HG02623 (cell line): ENCODE measurements around the gene TNFRSF25.
A peak's percentile ranks its signal among the peaks of the same experiment; 100 is the strongest.
"Not testable (repeated sequence)": the region's sequence is repeated elsewhere in the genome, so short reads cannot be mapped to it uniquely, and the experiment has no call there.

Source experiments
- ATAC-seq: cut with Tn5 transposase; IDR thresholded peaks from one replicate; pipeline ENCODE4 v1.9.1; 2021; ENCODE audit warnings: moderate library complexity; ENCODE audit not compliant: unreplicated experiment

TNFRSF25 gene

GRCh38 chr1:6502000-6502891, 36.3 kb upstream of the TNFRSF25 start:
- no peak for ATAC-seq

- ATAC-seq, result no peak
These were observed 35.4 kb upstream of the TNFRSF25 start for GRCh38 chr1:6501279-6501813.

- no peak for ATAC-seq
These were observed 34.7 kb upstream of the TNFRSF25 start for GRCh38 chr1:6500544-6501278.

- no peak for ATAC-seq
These were observed 33.3 kb upstream of the TNFRSF25 start for GRCh38 chr1:6499296-6499695.

GRCh38 chr1:6498576-6499111, 32.7 kb upstream of the TNFRSF25 start:
- ATAC-seq, result no peak

- ATAC-seq, result no peak
These were observed 32.0 kb upstream of the TNFRSF25 start for GRCh38 chr1:6497867-6498575.

- ATAC-seq, result no peak
These were observed 31.4 kb upstream of the TNFRSF25 start for GRCh38 chr1:6497215-6497866.

GRCh38 chr1:6496890-6497214, 30.9 kb upstream of the TNFRSF25 start:
- ATAC-seq, result no peak

- ATAC-seq, result no peak
These were observed 30.4 kb upstream of the TNFRSF25 start for GRCh38 chr1:6496365-6496721.

- no peak for ATAC-seq
These were observed 29.8 kb upstream of the TNFRSF25 start for GRCh38 chr1:6495540-6496364.

- ATAC-seq, result no peak
These were observed 29.1 kb upstream of the TNFRSF25 start for GRCh38 chr1:6495041-6495441.

GRCh38 chr1:6494627-6495026, 28.7 kb upstream of the TNFRSF25 start:
- no peak for ATAC-seq

GRCh38 chr1:6493834-6494223, 27.9 kb upstream of the TNFRSF25 start:
- not testable (repeated sequence) for ATAC-seq

GRCh38 chr1:6491966-6492365, 26.0 kb upstream of the TNFRSF25 start:
- no peak for ATAC-seq

- ATAC-seq, result no peak
These were observed 25.5 kb upstream of the TNFRSF25 start, which contains the start of gene PLEKHG5 for GRCh38 chr1:6491480-6491962. TSS of gene PLEKHG5 (minus strand) at chr1:6491667. CDS start at chr1:6477571, 14,096 bp downstream.

- no peak for ATAC-seq
These were observed 25.1 kb upstream of the TNFRSF25 start for GRCh38 chr1:6491081-6491449.

- ATAC-seq, result no peak
These were observed 24.5 kb upstream of the TNFRSF25 start for GRCh38 chr1:6490181-6491080.

- peak; percentile 51 for ATAC-seq
These were observed 23.8 kb upstream of the TNFRSF25 start for GRCh38 chr1:6489799-6490180.

- no peak for ATAC-seq
These were observed 23.4 kb upstream of the TNFRSF25 start for GRCh38 chr1:6489383-6489765.
